MM.1S (cell line): Measurements from ENCODE around the gene IGF2.

Experiments used
- CTCF ChIP-seq: fragments of 300-600 bp; sonication (generic); IDR thresholded peaks from 2 replicates; pipeline ENCODE4 v1.5.1; 2016; ENCODE audit warnings: antibody characterized with exemption, low read length, mixed read lengths
- EZH2 ChIP-seq: fragments of 300-600 bp; sonication (generic); optimal IDR thresholded peaks from 2 replicates; pipeline ENCODE3; 2017; ENCODE audit warnings: low read depth, mild to moderate bottlenecking, antibody characterized with exemption, low read length, mixed read lengths

GRCh38 chr11:2173150-2173693 is 34.0 kb upstream of the IGF2 start:
- TF ChIP-seq CTCF, result no peak
- TF ChIP-seq EZH2, result no peak
